HepG2 (cell line): ENCODE results near the gene CNDP1. TPM values are rescaled to one million over a fixed set of nuclear protein-coding genes. Genes with fewer than 3 reads are reported as not detected.
A peak's percentile ranks its signal among the peaks of the same experiment; 100 is the strongest.

Experiments
- ARNTL ChIP-seq: sonication (generic); formaldehyde crosslinking; IDR thresholded peaks from 2 replicates; pipeline ENCODE4 v1.4.0; 2020; ENCODE audit warnings: mild to moderate bottlenecking, missing genetic modification reagents
- CBX5 ChIP-seq: sonication (generic); formaldehyde crosslinking; IDR thresholded peaks from 2 replicates; pipeline ENCODE4 v1.4.0; 2020; ENCODE audit warnings: missing genetic modification reagents, borderline replicate concordance
- CCDC6 ChIP-seq: sonication (generic); formaldehyde crosslinking; IDR thresholded peaks from 2 replicates; pipeline ENCODE4 v1.8.1; 2022; ENCODE audit warnings: mild to moderate bottlenecking, missing genetic modification reagents, moderate library complexity
- DR1 ChIP-seq: sonication (generic); formaldehyde crosslinking; IDR thresholded peaks from 2 replicates; pipeline ENCODE4 v1.8.0; 2021; ENCODE audit warnings: mild to moderate bottlenecking, missing genetic modification reagents, inconsistent platforms
- FOSL2 ChIP-seq: sonication (generic); formaldehyde crosslinking; IDR thresholded peaks from 2 replicates; pipeline ENCODE4 v1.4.0; 2020; ENCODE audit warnings: missing genetic modification reagents
- FOXA1 ChIP-seq, 2 experiments: fragments of 450-650 bp in 1 of 2; sonication (generic) in 1 of 2; formaldehyde crosslinking in 1 of 2; IDR thresholded peaks; 2 replicates each; pipeline versions ENCODE4 v1.4.0 to v1.6.1; 2016 to 2020; ENCODE audit warnings: missing genetic modification reagents in 1 of 2
- FOXJ3 ChIP-seq: sonication (generic); formaldehyde crosslinking; IDR thresholded peaks from 2 replicates; pipeline ENCODE4 v1.4.0; 2020; ENCODE audit warnings: missing genetic modification reagents, mild to moderate bottlenecking, borderline replicate concordance
- HNRNPH1 ChIP-seq: fragments of 200-400 bp; formaldehyde crosslinking; optimal IDR thresholded peaks from 2 replicates; pipeline ENCODE3; 2017; ENCODE audit warnings: mild to moderate bottlenecking, low read depth, low read length
- IKZF1 ChIP-seq: fragments of 450-650 bp; IDR thresholded peaks from 2 replicates; pipeline ENCODE4 v1.7.1; 2016
- MTF1 ChIP-seq: sonication (generic); formaldehyde crosslinking; IDR thresholded peaks from 2 replicates; pipeline ENCODE4 v1.5.0; 2020; ENCODE audit warnings: missing genetic modification reagents
- NR2F1 ChIP-seq, 2 experiments: fragments of 450-650 bp in 1 of 2; formaldehyde crosslinking in 1 of 2; IDR thresholded peaks; 2 replicates each; pipeline versions ENCODE4 v1.5.0 to v1.6.1; 2016 to 2020; ENCODE audit warnings: mild to moderate bottlenecking in 1 of 2, missing compliant biosample characterization in 1 of 2, missing genetic modification reagents in 1 of 2, moderate library complexity in 1 of 2
- PCBP1 ChIP-seq: fragments of 200-400 bp; formaldehyde crosslinking; IDR thresholded peaks from 2 replicates; pipeline ENCODE4 v1.6.1; 2017; ENCODE audit warnings: mild to moderate bottlenecking, low read depth, low read length, borderline replicate concordance
- RBM39 ChIP-seq: fragments of 200-400 bp; formaldehyde crosslinking; IDR thresholded peaks from one replicate; pipeline ENCODE4 v1.6.1; 2018; ENCODE audit warnings: antibody characterized with exemption, mild to moderate bottlenecking, low read depth, low read length; ENCODE audit not compliant: poor library complexity, severe bottlenecking
- RORA ChIP-seq: sonication (generic); formaldehyde crosslinking; IDR thresholded peaks from 2 replicates; pipeline ENCODE4 v1.5.0; 2020; ENCODE audit warnings: mild to moderate bottlenecking, missing genetic modification reagents, moderate library complexity
- RXRB ChIP-seq: IDR thresholded peaks from 2 replicates; pipeline ENCODE4 v1.6.1; 2016; ENCODE audit warnings: borderline replicate concordance, missing genetic modification reagents, missing compliant biosample characterization
- SAP130 ChIP-seq: IDR thresholded peaks from 2 replicates; pipeline ENCODE4 v1.6.1; 2016; ENCODE audit warnings: low read depth
- SMAD9 ChIP-seq: sonication (generic); formaldehyde crosslinking; IDR thresholded peaks from 2 replicates; pipeline ENCODE4 v1.5.1; 2020; ENCODE audit warnings: mild to moderate bottlenecking, missing genetic modification reagents
- SOX13 ChIP-seq, 3 experiments: fragments of 450-650 bp in 1 of 3; sonication (generic) in 1 of 3; formaldehyde crosslinking in 1 of 3; IDR thresholded peaks in 2 of 3; conservative IDR thresholded peaks in 1 of 3; 2 replicates each; pipeline versions ENCODE4 v1.5.0 to v1.6.1; 2016 to 2020; ENCODE audit warnings: antibody characterized with exemption in 1 of 3, mild to moderate bottlenecking in 1 of 3, missing compliant biosample characterization in 1 of 3, missing genetic modification reagents in 1 of 3, moderate library complexity in 1 of 3
- SOX6 ChIP-seq, 2 experiments: fragments of 450-650 bp in 1 of 2; sonication (generic) in 1 of 2; formaldehyde crosslinking in 1 of 2; IDR thresholded peaks; 2 replicates each; pipeline versions ENCODE4 v1.4.0 to v1.6.1; 2017 to 2020; ENCODE audit warnings: antibody characterized with exemption in 1 of 2, mild to moderate bottlenecking in 1 of 2, missing genetic modification reagents in 1 of 2
- ZMAT3 ChIP-seq: sonication (generic); formaldehyde crosslinking; conservative IDR thresholded peaks from 2 replicates; pipeline ENCODE4 v1.7.0; 2021; ENCODE audit warnings: missing genetic modification reagents
- ZNF350 ChIP-seq: sonication (generic); formaldehyde crosslinking; IDR thresholded peaks from 2 replicates; pipeline ENCODE4 v1.4.0; 2020; ENCODE audit warnings: mild to moderate bottlenecking, low read depth, missing genetic modification reagents, borderline replicate concordance
- ZNF44 ChIP-seq: sonication (generic); formaldehyde crosslinking; IDR thresholded peaks from 2 replicates; pipeline ENCODE4 v1.5.1; 2020; ENCODE audit warnings: mild to moderate bottlenecking, missing genetic modification reagents
- ZNF451 ChIP-seq: sonication (generic); formaldehyde crosslinking; IDR thresholded peaks from 2 replicates; pipeline ENCODE4 v1.5.0; 2020; ENCODE audit warnings: mild to moderate bottlenecking, missing genetic modification reagents
- ZNF850 ChIP-seq: sonication (generic); formaldehyde crosslinking; conservative IDR thresholded peaks from 2 replicates; pipeline ENCODE4 v1.9.0; 2021; ENCODE audit warnings: mild to moderate bottlenecking, missing genetic modification reagents
- polyA plus RNA-seq, 8 experiments: library from polyadenylated mRNA; depleted of rRNA in 3 of 8; stranded (reverse) in 7 of 8; unstranded in 1 of 8; fragments of >200 nt; fragmentation: Illumina TruSeq in 4 of 8; extraction: Trizol in 4 of 8; gene quantifications; 2 replicates each; pipeline versions ENCODE4 v1.2.1 to v1.2.3, GENCODE V29; 2011 to 2016; ENCODE audit warnings: low read depth in 4 of 8, missing spikeins in 1 of 8, mixed read lengths in 1 of 8; ENCODE audit not compliant: insufficient read depth in 1 of 8
- total RNA-seq, 5 experiments: library from RNA; depleted of rRNA; stranded (reverse); fragments of >200 nt; fragmentation: Illumina TruSeq; extraction: Trizol; gene quantifications; 2 replicates each; pipeline ENCODE4 v1.2.3, GENCODE V29; 2016; ENCODE audit warnings: low read depth in 1 of 5
- TF ChIP-seq, protein P1 (sequence below): sonication (generic); formaldehyde crosslinking; IDR thresholded peaks from 2 replicates; pipeline ENCODE4 v1.8.0; 2022; ENCODE audit warnings: missing genetic modification reagents, mild to moderate bottlenecking, borderline replicate concordance
- TF ChIP-seq, protein P2 (sequence below): sonication (generic); formaldehyde crosslinking; IDR thresholded peaks from 2 replicates; pipeline ENCODE4 v1.5.1; 2020; ENCODE audit warnings: missing genetic modification reagents, mild to moderate bottlenecking, borderline replicate concordance

The CNDP1 gene
- total and polyA plus RNA-seq, 2 of the 13 experiments (the other 11 are each of a cell fraction or from before 2014, with no cell fraction given) = 0.01 TPM; not detected in 1

DNA sequence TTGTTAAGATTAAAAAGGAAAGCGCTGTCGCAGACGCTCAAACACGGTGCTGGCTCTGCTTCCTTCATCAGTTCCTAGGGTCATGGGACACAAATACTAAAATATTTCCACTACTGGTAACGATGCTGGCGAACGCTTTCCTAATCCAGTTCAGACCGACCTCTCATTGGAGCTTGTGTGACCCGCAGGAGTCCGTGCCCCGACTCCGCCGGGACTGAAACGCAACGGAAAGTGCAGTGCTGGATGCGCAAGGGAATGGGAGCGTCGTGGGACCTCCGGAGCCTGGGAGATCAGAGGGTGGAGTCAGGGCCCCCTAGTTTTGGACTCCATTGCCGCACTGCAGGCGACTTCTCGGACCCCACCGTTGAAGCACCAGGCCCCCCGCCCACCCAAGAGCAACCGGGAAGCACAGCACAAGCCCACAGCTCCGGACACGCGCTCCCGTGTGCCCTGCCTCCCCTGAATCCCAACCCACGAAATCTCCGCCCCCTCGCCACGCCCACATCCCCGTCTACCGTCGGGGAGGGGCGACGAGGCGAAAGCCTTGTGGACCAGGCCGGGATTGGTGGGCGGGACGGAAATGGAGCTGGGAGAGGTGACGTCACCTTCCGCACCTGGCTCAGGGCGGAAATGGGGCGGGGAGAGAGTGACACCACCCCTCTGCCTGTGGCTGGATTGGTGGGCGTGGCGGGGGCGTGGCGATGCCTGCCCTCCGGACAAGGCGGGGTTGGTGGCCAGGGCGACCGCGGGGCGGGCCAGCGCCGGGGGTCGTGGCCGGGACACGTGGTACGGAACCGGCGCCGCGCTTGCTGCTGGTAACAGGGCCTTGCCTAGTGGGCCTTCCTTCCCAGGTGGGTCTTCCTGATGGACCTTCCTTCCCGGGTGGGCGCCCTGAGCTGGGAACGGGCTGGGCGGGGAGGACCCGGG lies 38.5 kb upstream of the CNDP1 start, which contains the start of gene CNDP2 (continued):
- 0 out of 4 replicates have a peak, but pooled peaks of 1 of the 2 experiments have one; percentile 9 for TF ChIP-seq NR2F1 (CRISPR knock-in tag; IDR thresholded peaks at IDR 0.05)
- TF ChIP-seq RXRB (CRISPR knock-in tag) = peak; percentile 29; the same call in 1 of the 2 replicates
- TF ChIP-seq FOXJ3 (CRISPR knock-in tag) = no peak
- no peak for TF ChIP-seq FOXA1 (IDR thresholded peaks at IDR 0.05)
- TF ChIP-seq FOXA1 (CRISPR knock-in tag; IDR thresholded peaks at IDR 0.05) = peak; percentile 15; the same call in 1 of the 2 replicates
- TF ChIP-seq, protein P1, sequence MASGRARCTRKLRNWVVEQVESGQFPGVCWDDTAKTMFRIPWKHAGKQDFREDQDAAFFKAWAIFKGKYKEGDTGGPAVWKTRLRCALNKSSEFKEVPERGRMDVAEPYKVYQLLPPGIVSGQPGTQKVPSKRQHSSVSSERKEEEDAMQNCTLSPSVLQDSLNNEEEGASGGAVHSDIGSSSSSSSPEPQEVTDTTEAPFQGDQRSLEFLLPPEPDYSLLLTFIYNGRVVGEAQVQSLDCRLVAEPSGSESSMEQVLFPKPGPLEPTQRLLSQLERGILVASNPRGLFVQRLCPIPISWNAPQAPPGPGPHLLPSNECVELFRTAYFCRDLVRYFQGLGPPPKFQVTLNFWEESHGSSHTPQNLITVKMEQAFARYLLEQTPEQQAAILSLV = peak; percentile 69; the same call in 1 of the 2 replicates
- TF ChIP-seq ZNF350 (CRISPR knock-in tag) = no peak
- peak; percentile 94 for TF ChIP-seq HNRNPH1
- TF ChIP-seq CCDC6 (CRISPR knock-in tag) = peak; percentile 15; the same call in 1 of the 2 replicates
- TF ChIP-seq SOX13 (IDR thresholded peaks at IDR 0.05) = no peak
- TF ChIP-seq SOX13 (CRISPR knock-in tag; conservative IDR thresholded peaks at IDR 0.05 in 1 of 2, IDR thresholded peaks at IDR 0.05 in 1 of 2) = no peak
- TF ChIP-seq ARNTL (CRISPR knock-in tag) = peak; percentile 91
- TF ChIP-seq DR1 (CRISPR knock-in tag) = peak; percentile 67
- TF ChIP-seq PCBP1 = peak; percentile 63; the same call in 1 of the 2 replicates
- TF ChIP-seq MTF1 = no peak
- TF ChIP-seq RORA (CRISPR knock-in tag) = no peak
- TF ChIP-seq ZNF850 (CRISPR knock-in tag) = no peak
- no peak for TF ChIP-seq IKZF1
- TF ChIP-seq SMAD9 (CRISPR knock-in tag) = 0 out of 2 replicates have a peak, but pooled peaks have one; percentile 53
- TF ChIP-seq ZNF44 (CRISPR knock-in tag) = peak; percentile 35; the same call in 1 of the 2 replicates
- peak; percentile 98 for TF ChIP-seq SAP130
- TF ChIP-seq RBM39 = peak; percentile 91
- TF ChIP-seq, protein P2, sequence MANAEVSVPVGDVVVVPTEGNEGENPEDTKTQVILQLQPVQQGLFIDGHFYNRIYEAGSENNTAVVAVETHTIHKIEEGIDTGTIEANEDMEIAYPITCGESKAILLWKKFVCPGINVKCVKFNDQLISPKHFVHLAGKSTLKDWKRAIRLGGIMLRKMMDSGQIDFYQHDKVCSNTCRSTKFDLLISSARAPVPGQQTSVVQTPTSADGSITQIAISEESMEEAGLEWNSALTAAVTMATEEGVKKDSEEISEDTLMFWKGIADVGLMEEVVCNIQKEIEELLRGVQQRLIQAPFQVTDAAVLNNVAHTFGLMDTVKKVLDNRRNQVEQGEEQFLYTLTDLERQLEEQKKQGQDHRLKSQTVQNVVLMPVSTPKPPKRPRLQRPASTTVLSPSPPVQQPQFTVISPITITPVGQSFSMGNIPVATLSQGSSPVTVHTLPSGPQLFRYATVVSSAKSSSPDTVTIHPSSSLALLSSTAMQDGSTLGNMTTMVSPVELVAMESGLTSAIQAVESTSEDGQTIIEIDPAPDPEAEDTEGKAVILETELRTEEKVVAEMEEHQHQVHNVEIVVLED (CRISPR knock-in tag) = peak; percentile 80; the same call in 1 of the 2 replicates
- no peak for TF ChIP-seq CBX5 (CRISPR knock-in tag)
- peak; percentile 74; the same call in 1 of the 2 replicates for TF ChIP-seq ZMAT3 (CRISPR knock-in tag)
- TF ChIP-seq FOSL2 (CRISPR knock-in tag) = peak; percentile 80
- TF ChIP-seq ZNF451 = 0 out of 2 replicates have a peak, but pooled peaks have one; percentile 14
- TF ChIP-seq SOX6 (IDR thresholded peaks at IDR 0.05) = no peak
- TF ChIP-seq SOX6 (CRISPR knock-in tag; IDR thresholded peaks at IDR 0.05) = peak; percentile 64
